Endothelial cell (in vitro differentiated cells): ENCODE measurements around the gene CACNA1I. TPM values are rescaled to one million over a fixed set of nuclear protein-coding genes. Genes with fewer than 3 reads are reported as not detected.

Experiments
- DNase-seq: peaks from one replicate; pipeline ENCODE4 v3.0.0; 2021; ENCODE audit warnings: low spot score
- H3K27ac Mint-ChIP-seq: one replicate; pipeline ENCODE4 v1.8.0; 2021; ENCODE audit warnings: mixed read lengths, inconsistent platforms; ENCODE audit not compliant: unreplicated experiment
- H3K27me3 Mint-ChIP-seq: one replicate; pipeline ENCODE4 v1.8.0; 2021; ENCODE audit warnings: mild to moderate bottlenecking, moderate library complexity, mixed read lengths, inconsistent platforms; ENCODE audit not compliant: unreplicated experiment
- H3K36me3 Mint-ChIP-seq: one replicate; pipeline ENCODE4 v1.8.0; 2021; ENCODE audit warnings: mild to moderate bottlenecking, low read depth, mixed read lengths, inconsistent platforms; ENCODE audit not compliant: unreplicated experiment
- H3K4me1 Mint-ChIP-seq: one replicate; pipeline ENCODE4 v1.8.0; 2021; ENCODE audit warnings: mild to moderate bottlenecking, mixed read lengths, inconsistent platforms; ENCODE audit not compliant: unreplicated experiment
- H3K4me3 Mint-ChIP-seq: one replicate; pipeline ENCODE4 v1.8.0; 2021; ENCODE audit warnings: mild to moderate bottlenecking, mixed read lengths, inconsistent platforms; ENCODE audit not compliant: unreplicated experiment
- H3K9me3 Mint-ChIP-seq: one replicate; pipeline ENCODE4 v1.8.0; 2021; ENCODE audit warnings: mixed read lengths, inconsistent platforms; ENCODE audit not compliant: unreplicated experiment
- total RNA-seq: library from RNA; stranded (reverse); fragmentation: NEBNext Ultra II Directional; extraction: Animal tissue kit (Norgen Biotek cat#: 25700); gene quantifications from one replicate; pipeline ENCODE4 v1.2.1, GENCODE V29; 2021; ENCODE audit not compliant: unreplicated experiment
- TF ChIP-seq, protein P1 (sequence below): fragments of 200-600 bp; sonication (generic); IDR thresholded peaks from one replicate; pipeline ENCODE4 v1.5.0; 2021; ENCODE audit warnings: antibody characterized with exemption; ENCODE audit not compliant: unreplicated experiment

Gene CACNA1I
- total RNA-seq, 1 donor from 2014 or later = 0.10 TPM

DNA sequence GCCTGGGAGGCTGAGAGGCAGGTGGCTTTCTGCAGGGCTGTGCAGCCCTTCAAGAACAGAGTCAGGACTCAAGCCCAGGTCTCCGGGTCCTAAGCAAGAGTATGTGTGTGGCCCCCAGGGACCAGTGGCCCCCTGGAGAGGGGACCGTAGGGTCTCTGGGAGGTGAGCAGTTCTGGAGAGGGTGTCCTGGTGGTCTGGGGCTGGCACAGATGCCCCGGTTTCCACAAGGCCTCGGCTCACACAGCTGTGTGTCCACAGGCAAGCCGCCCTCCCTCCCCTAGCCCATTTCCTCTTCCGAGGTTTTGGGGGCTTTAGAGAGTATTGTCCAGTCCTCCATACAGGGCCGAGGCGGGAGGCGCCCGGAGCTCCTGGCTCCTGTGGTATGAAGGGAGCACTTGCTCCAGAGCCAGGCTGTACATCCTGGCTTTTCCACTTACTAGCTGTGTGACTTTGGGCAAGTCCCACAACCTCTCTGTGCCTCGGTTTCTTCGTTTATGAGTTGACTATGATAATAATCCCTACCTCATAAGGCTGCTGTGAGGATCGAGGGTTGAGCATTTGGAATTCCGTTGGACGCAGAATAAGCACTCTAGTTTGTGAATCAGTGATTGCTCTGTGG lies 34.6 kb upstream of the CACNA1I start:
- Mint-ChIP-seq H3K27me3 (peaks cover 3% of the 10 kb centered on the region), H3K27ac (no peak overlapping the region), H3K9me3 (no peaks in the 10 kb centered on the region), H3K36me3 (peaks cover 6% of the 10 kb centered on the region), H3K4me3 (no peak overlapping the region), H3K4me1 (peaks cover 21% of the 10 kb centered on the region)
- TF ChIP-seq, protein P1, sequence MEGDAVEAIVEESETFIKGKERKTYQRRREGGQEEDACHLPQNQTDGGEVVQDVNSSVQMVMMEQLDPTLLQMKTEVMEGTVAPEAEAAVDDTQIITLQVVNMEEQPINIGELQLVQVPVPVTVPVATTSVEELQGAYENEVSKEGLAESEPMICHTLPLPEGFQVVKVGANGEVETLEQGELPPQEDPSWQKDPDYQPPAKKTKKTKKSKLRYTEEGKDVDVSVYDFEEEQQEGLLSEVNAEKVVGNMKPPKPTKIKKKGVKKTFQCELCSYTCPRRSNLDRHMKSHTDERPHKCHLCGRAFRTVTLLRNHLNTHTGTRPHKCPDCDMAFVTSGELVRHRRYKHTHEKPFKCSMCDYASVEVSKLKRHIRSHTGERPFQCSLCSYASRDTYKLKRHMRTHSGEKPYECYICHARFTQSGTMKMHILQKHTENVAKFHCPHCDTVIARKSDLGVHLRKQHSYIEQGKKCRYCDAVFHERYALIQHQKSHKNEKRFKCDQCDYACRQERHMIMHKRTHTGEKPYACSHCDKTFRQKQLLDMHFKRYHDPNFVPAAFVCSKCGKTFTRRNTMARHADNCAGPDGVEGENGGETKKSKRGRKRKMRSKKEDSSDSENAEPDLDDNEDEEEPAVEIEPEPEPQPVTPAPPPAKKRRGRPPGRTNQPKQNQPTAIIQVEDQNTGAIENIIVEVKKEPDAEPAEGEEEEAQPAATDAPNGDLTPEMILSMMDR = no peak
- no peak for DNase-seq

DNA sequence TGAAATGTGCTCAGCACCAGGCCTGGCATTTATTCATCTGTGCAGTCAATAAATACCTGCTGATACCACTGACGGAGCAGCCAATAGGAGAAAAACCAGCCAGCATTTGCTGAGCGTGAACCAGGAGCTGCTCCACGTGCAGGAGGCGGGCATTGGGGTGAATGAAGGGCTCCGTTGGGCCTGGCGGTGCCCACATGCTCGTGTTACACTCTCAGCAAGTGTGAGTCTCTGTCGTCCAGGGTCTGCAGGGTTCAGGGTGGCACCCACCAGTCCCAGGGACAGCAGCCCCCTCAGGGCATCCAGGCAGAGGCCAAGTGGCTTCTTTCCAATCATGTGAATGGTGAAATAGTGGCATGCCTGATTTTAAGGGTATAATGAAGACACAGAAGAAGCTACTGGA lies 33.8 kb upstream of the CACNA1I start:
- DNase-seq = no peak
- Mint-ChIP-seq H3K36me3 (no peaks in the 10 kb centered on the region), H3K4me1 (peaks cover 13% of the 10 kb centered on the region), H3K9me3 (no peaks in the 10 kb centered on the region), H3K4me3 (no peak overlapping the region), H3K27me3 (peaks cover 3% of the 10 kb centered on the region), H3K27ac (no peak overlapping the region)
- TF ChIP-seq, protein P1 = no peak

DNA sequence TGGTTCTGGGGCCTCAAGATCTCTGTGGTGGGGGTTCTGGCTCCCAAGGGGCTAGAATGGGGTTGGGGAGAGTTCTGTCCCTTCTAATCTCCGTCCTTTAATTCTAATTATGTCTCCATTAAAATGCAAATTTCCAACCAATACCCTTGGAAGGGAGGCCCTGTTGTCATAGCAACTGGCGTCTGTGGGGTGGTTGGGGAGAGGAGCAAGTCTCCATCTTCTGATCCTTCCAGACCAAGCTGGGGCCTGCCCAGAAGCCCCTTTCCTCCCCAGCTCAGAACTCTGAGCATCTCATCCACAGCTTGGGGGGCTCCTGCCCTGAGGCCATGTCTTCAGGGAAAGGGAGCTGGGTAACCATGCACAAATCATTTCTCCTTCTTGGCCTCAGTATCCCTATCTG lies 32.6 kb upstream of the CACNA1I start:
- TF ChIP-seq, protein P1 = no peak
- H3K36me3 Mint-ChIP-seq = no peaks in the 10 kb centered on the region
- no peak overlapping the region for H3K27ac Mint-ChIP-seq
- H3K27me3 Mint-ChIP-seq = peaks cover 4% of the 10 kb centered on the region
- H3K4me1 Mint-ChIP-seq = peaks cover 6% of the 10 kb centered on the region
- no peaks in the 10 kb centered on the region for H3K9me3 Mint-ChIP-seq
- no peak for DNase-seq
- H3K4me3 Mint-ChIP-seq = no peak overlapping the region

DNA sequence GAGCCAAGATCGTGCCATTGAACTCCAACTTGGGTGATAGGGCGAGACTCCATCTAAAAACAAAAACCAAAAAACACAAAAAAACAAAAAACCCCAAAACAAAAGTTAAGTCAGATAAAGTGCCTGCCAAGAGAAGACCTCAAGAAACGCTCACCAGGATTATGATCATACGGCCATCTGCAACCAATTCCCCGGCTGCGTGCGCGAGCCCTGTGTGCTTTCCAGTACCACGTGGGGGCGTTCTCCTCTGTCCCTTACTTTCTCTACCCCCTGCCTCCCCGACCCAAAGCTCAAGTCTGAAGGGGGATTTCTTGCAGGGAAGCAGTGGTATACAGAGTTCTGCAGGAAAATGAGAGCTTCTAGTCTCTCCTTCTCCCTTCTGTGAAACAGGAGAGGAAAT lies 27.5 kb upstream of the CACNA1I start:
- Mint-ChIP-seq H3K27ac (no peak overlapping the region), H3K27me3 (peaks cover 8% of the 10 kb centered on the region), H3K9me3 (no peaks in the 10 kb centered on the region), H3K4me3 (peak overlapping the region; percentile 47), H3K36me3 (no peaks in the 10 kb centered on the region), H3K4me1 (peaks cover 2% of the 10 kb centered on the region)
- DNase-seq = peak; percentile 63
- TF ChIP-seq, protein P1 = no peak
